Stomach (tissue), 9 donors: ENCODE measurements around the gene TLR2. TPM values are rescaled to one million over a fixed set of nuclear protein-coding genes. Genes with fewer than 3 reads are reported as not detected.

Experiments used
- DNase-seq, 2 donors: peaks; one replicate each; pipeline versions ENCODE4 v3.0.0 to v3.0.0-alpha.2; 2013 to 2019
- H3K27ac ChIP-seq, 5 donors: fragments of 200-600 bp in 4 of 5; sonication (generic) in 4 of 5; one replicate each; pipeline ENCODE4 v1.5.1; 2013 to 2019; ENCODE audit warnings: mild to moderate bottlenecking in 1 of 5, moderate library complexity in 1 of 5
- H3K27me3 ChIP-seq, 3 donors: fragments of 200-600 bp; sonication (generic); one replicate each; pipeline ENCODE4 v1.5.1; 2017 to 2019; ENCODE audit warnings: mixed run types in 1 of 3
- H3K36me3 ChIP-seq, 4 donors: fragments of 200-600 bp; sonication (generic); 1 replicate in 3 of 4; 2 replicates in 1 of 4; pipeline ENCODE4 v1.5.1; 2016 to 2019
- H3K4me1 ChIP-seq, 4 donors: fragments of 200-600 bp; sonication (generic); one replicate each; pipeline ENCODE4 v1.5.1; 2016 to 2019
- H3K4me3 ChIP-seq, 4 donors: fragments of 200-600 bp; sonication (generic) in 3 of 4; one replicate each; pipeline ENCODE4 v1.5.1; 2016 to 2019; ENCODE audit warnings: mild to moderate bottlenecking in 1 of 4
- H3K9me3 ChIP-seq, 4 donors: fragments of 200-600 bp; sonication (generic); one replicate each; pipeline ENCODE4 v1.5.1; 2016 to 2019
- EP300 ChIP-seq: sonication (generic); formaldehyde crosslinking; IDR thresholded peaks from one replicate; pipeline ENCODE4 v1.6.1; 2017; ENCODE audit warnings: antibody characterized with exemption
- POLR2A ChIP-seq, 4 donors: fragments of 450-650 bp; IDR thresholded peaks; one replicate each; pipeline ENCODE4 v1.6.1; 2016; ENCODE audit warnings: antibody characterized with exemption in 4 of 4, control low read depth in 2 of 4, mild to moderate bottlenecking in 1 of 4, moderate library complexity in 1 of 4
- POLR2AphosphoS5 ChIP-seq, 3 donors: sonication (generic); formaldehyde crosslinking; IDR thresholded peaks; one replicate each; pipeline ENCODE4 v1.6.1; 2016; ENCODE audit warnings: antibody characterized with exemption in 3 of 3
- WGBS, 5 donors: extraction: QIAGEN DNeasy Blood & Tissue Kit in 3 of 5; methylation state at CpG; one replicate each; pipeline versions ENCODE4 v1.1.5 to v1.1.7; 2013 to 2018; 5-methylcytosine and 5-hydroxymethylcytosine counted together
- intact Hi-C: fragments of 100-400 bp; cut with DNase I; formaldehyde crosslinking; loops from one replicate; pipeline ENCODE4 v1.15.1; 2023; ENCODE audit warnings: low total_unique reads
- polyA plus RNA-seq, 3 donors: library from polyadenylated mRNA; stranded (reverse); fragments of 200-250 nt; gene quantifications; one replicate each; pipeline ENCODE4 v1.2.3, GENCODE V29; 2013
- total RNA-seq, 5 donors: library from RNA; depleted of rRNA; stranded (reverse); fragments of >200 nt; gene quantifications; one replicate each; pipeline versions ENCODE4 v1.1.0 to v1.2.3, GENCODE V29; 2014 to 2016
- TF ChIP-seq, protein P1 (sequence below), 7 experiments: fragments of 450-650 bp in 4 of 7; fragments of 200-600 bp in 3 of 7; sonication (generic) in 3 of 7; IDR thresholded peaks; one replicate each; pipeline ENCODE4 v1.5.1; 2016 to 2019; ENCODE audit warnings: antibody characterized with exemption in 7 of 7, control low read depth in 2 of 7, mild to moderate bottlenecking in 1 of 7
- donor health status: healthy with polysubstance abuse.
- donor health status: Bipolar disorder and iron deficiency.
- donor health status: healthy.

Gene TLR2
- total and polyA plus RNA-seq, 8 donors: 0.29 to 35.0 (median 8.6) TPM

GRCh38 chr4:153729895-153730294 lies 45.8 kb downstream of the TLR2 start:
- no peaks in the 10 kb centered on the region for H3K4me1 ChIP-seq
- TF ChIP-seq POLR2A (IDR thresholded peaks at IDR 0.05): no peak
- TF ChIP-seq EP300: no peak
- TF ChIP-seq POLR2AphosphoS5 (IDR thresholded peaks at IDR 0.05): no peak
- TF ChIP-seq, protein P1, sequence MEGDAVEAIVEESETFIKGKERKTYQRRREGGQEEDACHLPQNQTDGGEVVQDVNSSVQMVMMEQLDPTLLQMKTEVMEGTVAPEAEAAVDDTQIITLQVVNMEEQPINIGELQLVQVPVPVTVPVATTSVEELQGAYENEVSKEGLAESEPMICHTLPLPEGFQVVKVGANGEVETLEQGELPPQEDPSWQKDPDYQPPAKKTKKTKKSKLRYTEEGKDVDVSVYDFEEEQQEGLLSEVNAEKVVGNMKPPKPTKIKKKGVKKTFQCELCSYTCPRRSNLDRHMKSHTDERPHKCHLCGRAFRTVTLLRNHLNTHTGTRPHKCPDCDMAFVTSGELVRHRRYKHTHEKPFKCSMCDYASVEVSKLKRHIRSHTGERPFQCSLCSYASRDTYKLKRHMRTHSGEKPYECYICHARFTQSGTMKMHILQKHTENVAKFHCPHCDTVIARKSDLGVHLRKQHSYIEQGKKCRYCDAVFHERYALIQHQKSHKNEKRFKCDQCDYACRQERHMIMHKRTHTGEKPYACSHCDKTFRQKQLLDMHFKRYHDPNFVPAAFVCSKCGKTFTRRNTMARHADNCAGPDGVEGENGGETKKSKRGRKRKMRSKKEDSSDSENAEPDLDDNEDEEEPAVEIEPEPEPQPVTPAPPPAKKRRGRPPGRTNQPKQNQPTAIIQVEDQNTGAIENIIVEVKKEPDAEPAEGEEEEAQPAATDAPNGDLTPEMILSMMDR (IDR thresholded peaks at IDR 0.05): no peak
- no peak overlapping the region for H3K4me3 ChIP-seq
- no peaks in the 10 kb centered on the region for H3K27me3 ChIP-seq
- intact Hi-C loops: no loop called here
- 60 to 78% (median 65%) methylated on average over 2 of the region's 2 CpGs for WGBS, 5 donors
- H3K36me3 ChIP-seq: no peaks in the 10 kb centered on the region
- H3K27ac ChIP-seq: no peak overlapping the region
- no peak for DNase-seq
- no peaks in the 10 kb centered on the region for H3K9me3 ChIP-seq

- peak in 1 of 2 donors; percentile 44 for DNase-seq
- TF ChIP-seq EP300: no peak
- TF ChIP-seq POLR2AphosphoS5 (IDR thresholded peaks at IDR 0.05): no peak
- TF ChIP-seq, protein P1 (IDR thresholded peaks at IDR 0.05): no peak
- no peak for TF ChIP-seq POLR2A (IDR thresholded peaks at IDR 0.05)
Observed at GRCh38 chr4:153731239-153731638, 47.2 kb downstream of the TLR2 start.

DNA sequence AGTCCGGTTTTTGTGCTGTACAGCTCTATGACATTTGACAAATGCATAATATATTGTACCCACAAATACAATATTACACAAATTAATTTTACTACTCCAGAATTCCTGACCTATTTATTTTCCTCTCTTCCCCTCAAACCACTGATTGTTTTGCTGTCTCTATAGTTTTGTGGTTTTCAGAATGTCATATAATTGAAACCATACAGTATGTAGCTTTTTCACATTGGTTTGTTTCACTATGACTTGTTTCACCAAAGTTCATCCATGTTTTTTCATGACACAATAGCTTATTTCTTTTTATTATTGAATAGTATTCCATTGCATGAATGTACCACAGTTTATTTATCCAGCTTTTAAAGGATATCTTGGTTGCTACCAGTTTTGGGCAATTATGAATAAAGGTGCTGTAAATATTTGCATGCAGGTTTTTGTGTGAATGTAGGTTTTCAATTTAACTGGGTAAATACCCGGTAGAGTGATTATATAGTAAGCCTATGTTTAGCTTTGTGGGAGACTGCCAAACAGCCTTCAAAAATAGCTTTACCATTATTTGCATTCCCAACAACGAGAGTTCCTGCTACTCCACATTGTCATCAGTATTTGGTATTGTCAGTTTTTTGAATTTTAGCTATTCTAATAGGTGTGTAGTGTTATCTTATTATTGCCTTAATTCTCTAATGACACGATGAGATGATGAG lies 49.8 kb downstream of the TLR2 start:
- H3K9me3 ChIP-seq: peaks cover 0 to 4% (median 0%) of the 10 kb centered on the region in 4 donors
- 49 to 58% (median 56%) methylated on average over 4 of the region's 4 CpGs for WGBS, 5 donors
- no peaks in the 10 kb centered on the region for H3K4me1 ChIP-seq
- H3K36me3 ChIP-seq: no peaks in the 10 kb centered on the region
- no peak overlapping the region for H3K4me3 ChIP-seq
- intact Hi-C loops: no loop called here
- no peak for DNase-seq
- no peak overlapping the region for H3K27ac ChIP-seq
- no peaks in the 10 kb centered on the region for H3K27me3 ChIP-seq
- TF ChIP-seq, protein P1 (IDR thresholded peaks at IDR 0.05): no peak
- TF ChIP-seq POLR2AphosphoS5 (IDR thresholded peaks at IDR 0.05): no peak
- no peak for TF ChIP-seq EP300
- no peak for TF ChIP-seq POLR2A (IDR thresholded peaks at IDR 0.05)

More at GRCh38 chr4:153731239-153731638, 47.2 kb downstream of the TLR2 start:
- H3K4me1 ChIP-seq: no peaks in the 10 kb centered on the region
- 27 to 64% (median 42%) methylated on average over 3 of the region's 3 CpGs for WGBS, 5 donors
- H3K36me3 ChIP-seq: no peaks in the 10 kb centered on the region
- intact Hi-C loops: no loop called here
- H3K4me3 ChIP-seq: no peak overlapping the region
- H3K9me3 ChIP-seq: no peaks in the 10 kb centered on the region
- no peaks in the 10 kb centered on the region for H3K27me3 ChIP-seq
- H3K27ac ChIP-seq: no peak overlapping the region

DNA sequence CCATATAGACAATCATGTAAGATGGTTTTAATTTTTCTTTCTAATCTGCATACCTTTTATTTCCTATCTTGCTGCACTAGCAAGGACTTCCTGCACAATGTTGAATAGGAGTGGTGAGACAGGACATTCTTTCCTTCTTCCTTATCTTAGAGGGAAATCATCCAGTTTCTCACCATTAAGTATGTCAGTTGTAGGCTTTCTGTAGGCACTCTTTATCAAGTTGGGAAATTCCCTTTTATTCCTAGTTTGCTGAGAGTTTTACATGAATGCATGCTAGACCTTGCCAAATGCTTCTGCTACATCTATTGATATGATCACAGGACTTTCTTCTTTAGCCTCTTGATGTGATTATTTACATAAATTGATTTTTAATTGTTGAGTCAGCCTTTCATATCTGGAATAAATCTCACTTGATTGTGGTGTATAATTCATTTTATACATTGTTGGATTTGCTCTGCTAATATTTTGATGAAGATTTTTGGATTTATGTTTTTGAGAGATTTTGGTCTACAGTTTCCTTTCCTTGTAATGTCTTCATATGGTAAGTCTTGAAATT lies 51.9 kb downstream of the TLR2 start:
- no peak overlapping the region for H3K4me3 ChIP-seq
- H3K9me3 ChIP-seq: peaks cover 0 to 11% (median 4%) of the 10 kb centered on the region in 4 donors
- no peak for DNase-seq
- H3K36me3 ChIP-seq: no peaks in the 10 kb centered on the region
- H3K27ac ChIP-seq: no peak overlapping the region
- no peaks in the 10 kb centered on the region for H3K27me3 ChIP-seq
- no peaks in the 10 kb centered on the region for H3K4me1 ChIP-seq
- TF ChIP-seq POLR2AphosphoS5 (IDR thresholded peaks at IDR 0.05) (no peak), EP300 (no peak), POLR2A (IDR thresholded peaks at IDR 0.05) (no peak)
- TF ChIP-seq, protein P1 (IDR thresholded peaks at IDR 0.05): no peak
- intact Hi-C loops: no loop called here
